ENCODE results near the gene CCDC169. TPM values are rescaled to one million over a fixed set of nuclear protein-coding genes. Genes with fewer than 3 reads are reported as not detected.
A peak's percentile ranks its signal among the peaks of the same experiment; 100 is the strongest.

The CCDC169 gene
- total and polyA plus RNA-seq, 2 of the 4 experiments (the other 2 are of a cell fraction), result 0.54 to 0.62 TPM

GRCh38 chr13:36346222-36347083 is 48.8 kb upstream of the CCDC169 start, which contains the start of gene SPART (continued):
- TF ChIP-seq USF2 (IDR thresholded peaks at IDR 0.05; ENCODE audit: low read depth, low read length) (peak; percentile 94), MAZ (IDR thresholded peaks at IDR 0.05; ENCODE audit: borderline replicate concordance, low read depth, low read length) (peak; percentile 55; the same call in 1 of the 2 replicates), MAFK (IDR thresholded peaks at IDR 0.05; ENCODE audit: low read depth, low read length) (no peak), BHLHE40 (IDR thresholded peaks at IDR 0.05; ENCODE audit: low read depth, low read length) (peak; percentile 94), POLR2A (IDR thresholded peaks at IDR 0.05; ENCODE audit: low read depth, low read length) (peak; percentile 66)

Measured in IMR-90 (cell line).